ENCODE measurements around the gene NOVA2.

NOVA2 gene

GRCh38 chr19:46015687-46016425 is 42.2 kb upstream of the NOVA2 start:
- no peak overlapping the region for H3K27ac ChIP-seq (ENCODE audit: low read depth, low read length)
- H3K36me3 ChIP-seq (ENCODE audit: control insufficient read depth, insufficient read depth, low read length), result no peaks in the 10 kb centered on the region
- peak overlapping the region; percentile 93 for H3K4me3 ChIP-seq (ENCODE audit: low read length)
- no peak overlapping the region for H3K9ac ChIP-seq (ENCODE audit: low read length)
- peaks cover 19% of the 10 kb centered on the region for H3K27me3 ChIP-seq (ENCODE audit: control insufficient read depth, insufficient read depth, low read length)
- H3K4me1 ChIP-seq (ENCODE audit: control insufficient read depth, insufficient read depth, low read length), result peaks cover 8% of the 10 kb centered on the region

- Histone ChIP-seq H3K4me1 (ENCODE audit: control insufficient read depth, insufficient read depth, low read length) (peaks cover 8% of the 10 kb centered on the region), H3K4me3 (ENCODE audit: low read length) (peak overlapping the region; percentile 93), H3K36me3 (ENCODE audit: control insufficient read depth, insufficient read depth, low read length) (no peaks in the 10 kb centered on the region), H3K27me3 (ENCODE audit: control insufficient read depth, insufficient read depth, low read length) (peaks cover 19% of the 10 kb centered on the region), H3K9ac (ENCODE audit: low read length) (no peak overlapping the region), H3K27ac (ENCODE audit: low read depth, low read length) (no peak overlapping the region)
Observed at GRCh38 chr19:46014941-46015686, 41.4 kb upstream of the NOVA2 start.

GRCh38 chr19:46014534-46014933 is 40.9 kb upstream of the NOVA2 start:
- H3K4me1 ChIP-seq (ENCODE audit: control insufficient read depth, insufficient read depth, low read length), result peaks cover 8% of the 10 kb centered on the region
- peaks cover 19% of the 10 kb centered on the region for H3K27me3 ChIP-seq (ENCODE audit: control insufficient read depth, insufficient read depth, low read length)
- peak overlapping the region; percentile 45 for H3K4me3 ChIP-seq (ENCODE audit: low read length)
- H3K9ac ChIP-seq (ENCODE audit: low read length), result no peak overlapping the region
- H3K36me3 ChIP-seq (ENCODE audit: control insufficient read depth, insufficient read depth, low read length), result no peaks in the 10 kb centered on the region
- H3K27ac ChIP-seq (ENCODE audit: low read depth, low read length), result no peak overlapping the region

- H3K4me3 ChIP-seq (ENCODE audit: low read length), result no peak overlapping the region
- no peak overlapping the region for H3K27ac ChIP-seq (ENCODE audit: low read depth, low read length)
- H3K4me1 ChIP-seq (ENCODE audit: control insufficient read depth, insufficient read depth, low read length), result peaks cover 3% of the 10 kb centered on the region
- H3K36me3 ChIP-seq (ENCODE audit: control insufficient read depth, insufficient read depth, low read length), result no peaks in the 10 kb centered on the region
- no peak overlapping the region for H3K9ac ChIP-seq (ENCODE audit: low read length)
- H3K27me3 ChIP-seq (ENCODE audit: control insufficient read depth, insufficient read depth, low read length), result peaks cover 4% of the 10 kb centered on the region
Observed at GRCh38 chr19:46009530-46010510, 36.2 kb upstream of the NOVA2 start.

- H3K36me3 ChIP-seq (ENCODE audit: control insufficient read depth, insufficient read depth, low read length), result no peaks in the 10 kb centered on the region
- no peak overlapping the region for H3K27ac ChIP-seq (ENCODE audit: low read depth, low read length)
- no peak overlapping the region for H3K9ac ChIP-seq (ENCODE audit: low read length)
- H3K4me3 ChIP-seq (ENCODE audit: low read length), result no peak overlapping the region
- no peaks in the 10 kb centered on the region for H3K4me1 ChIP-seq (ENCODE audit: control insufficient read depth, insufficient read depth, low read length)
- no peaks in the 10 kb centered on the region for H3K27me3 ChIP-seq (ENCODE audit: control insufficient read depth, insufficient read depth, low read length)
Observed at GRCh38 chr19:46006411-46006810, 32.7 kb upstream of the NOVA2 start.

- no peak overlapping the region for H3K9ac ChIP-seq (ENCODE audit: low read length)
- no peaks in the 10 kb centered on the region for H3K36me3 ChIP-seq (ENCODE audit: control insufficient read depth, insufficient read depth, low read length)
- H3K27me3 ChIP-seq (ENCODE audit: control insufficient read depth, insufficient read depth, low read length), result peaks cover 3% of the 10 kb centered on the region
- no peak overlapping the region for H3K4me3 ChIP-seq (ENCODE audit: low read length)
- no peaks in the 10 kb centered on the region for H3K4me1 ChIP-seq (ENCODE audit: control insufficient read depth, insufficient read depth, low read length)
- no peak overlapping the region for H3K27ac ChIP-seq (ENCODE audit: low read depth, low read length)
Observed at GRCh38 chr19:46002678-46003275, 29.1 kb upstream of the NOVA2 start.

- peaks cover 5% of the 10 kb centered on the region for H3K4me1 ChIP-seq (ENCODE audit: control insufficient read depth, insufficient read depth, low read length)
- H3K9ac ChIP-seq (ENCODE audit: low read length), result no peak overlapping the region
- H3K4me3 ChIP-seq (ENCODE audit: low read length), result no peak overlapping the region
- no peak overlapping the region for H3K27ac ChIP-seq (ENCODE audit: low read depth, low read length)
- H3K36me3 ChIP-seq (ENCODE audit: control insufficient read depth, insufficient read depth, low read length), result peaks cover 5% of the 10 kb centered on the region
- H3K27me3 ChIP-seq (ENCODE audit: control insufficient read depth, insufficient read depth, low read length), result peaks cover 3% of the 10 kb centered on the region
Observed at GRCh38 chr19:46000491-46001246, 27.0 kb upstream of the NOVA2 start.

GRCh38 chr19:45999653-46000121 is 26.0 kb upstream of the NOVA2 start:
- Histone ChIP-seq H3K27me3 (ENCODE audit: control insufficient read depth, insufficient read depth, low read length) (peaks cover 3% of the 10 kb centered on the region), H3K4me3 (ENCODE audit: low read length) (no peak overlapping the region), H3K9ac (ENCODE audit: low read length) (no peak overlapping the region), H3K27ac (ENCODE audit: low read depth, low read length) (no peak overlapping the region), H3K36me3 (ENCODE audit: control insufficient read depth, insufficient read depth, low read length) (peaks cover 5% of the 10 kb centered on the region), H3K4me1 (ENCODE audit: control insufficient read depth, insufficient read depth, low read length) (peaks cover 6% of the 10 kb centered on the region)

GRCh38 chr19:45998834-45999233 is 25.2 kb upstream of the NOVA2 start:
- Histone ChIP-seq H3K4me3 (ENCODE audit: low read length) (no peak overlapping the region), H3K4me1 (ENCODE audit: control insufficient read depth, insufficient read depth, low read length) (peaks cover 6% of the 10 kb centered on the region), H3K27me3 (ENCODE audit: control insufficient read depth, insufficient read depth, low read length) (peaks cover 3% of the 10 kb centered on the region), H3K9ac (ENCODE audit: low read length) (no peak overlapping the region), H3K36me3 (ENCODE audit: control insufficient read depth, insufficient read depth, low read length) (peaks cover 5% of the 10 kb centered on the region), H3K27ac (ENCODE audit: low read depth, low read length) (no peak overlapping the region)

GRCh38 chr19:45996933-45997332 is 23.3 kb upstream of the NOVA2 start:
- Histone ChIP-seq H3K27ac (ENCODE audit: low read depth, low read length) (no peak overlapping the region), H3K27me3 (ENCODE audit: control insufficient read depth, insufficient read depth, low read length) (peaks cover 3% of the 10 kb centered on the region), H3K9ac (ENCODE audit: low read length) (peak overlapping the region; percentile 16), H3K4me3 (ENCODE audit: low read length) (no peak overlapping the region), H3K4me1 (ENCODE audit: control insufficient read depth, insufficient read depth, low read length) (peaks cover 6% of the 10 kb centered on the region), H3K36me3 (ENCODE audit: control insufficient read depth, insufficient read depth, low read length) (peaks cover 5% of the 10 kb centered on the region)

- Histone ChIP-seq H3K27ac (ENCODE audit: low read depth, low read length) (peak overlapping the region; percentile 62), H3K36me3 (ENCODE audit: control insufficient read depth, insufficient read depth, low read length) (peaks cover 5% of the 10 kb centered on the region)
Observed at GRCh38 chr19:45995715-45996385, 22.2 kb upstream of the NOVA2 start.

More at GRCh38 chr19:45995715-45996385, 22.2 kb upstream of the NOVA2 start:
- peak overlapping the region; percentile 29 for H3K9ac ChIP-seq (ENCODE audit: low read length)
- peak overlapping the region; percentile 88 for H3K4me3 ChIP-seq (ENCODE audit: low read length)
- H3K27me3 ChIP-seq (ENCODE audit: control insufficient read depth, insufficient read depth, low read length), result peaks cover 3% of the 10 kb centered on the region
- H3K4me1 ChIP-seq (ENCODE audit: control insufficient read depth, insufficient read depth, low read length), result peaks cover 6% of the 10 kb centered on the region
